Stimulated activated CD8-positive, alpha-beta memory T cell treated with anti-CD3 and anti-CD28 coated beads, Interleukin-15, amount 100 ng/mL, for 48 hours (primary cell): Measurements from ENCODE around the gene ADH6.
"Not testable (repeated sequence)": the region's sequence is repeated elsewhere in the genome, so short reads cannot be mapped to it uniquely, and the experiment has no call there.

ENCODE experiments used
- DNase-seq, 2 donors: peaks; one replicate each; pipeline ENCODE4 v3.0.0-alpha.2; 2020; ENCODE audit warnings: low read depth in 2 of 2

The ADH6 gene

DNA sequence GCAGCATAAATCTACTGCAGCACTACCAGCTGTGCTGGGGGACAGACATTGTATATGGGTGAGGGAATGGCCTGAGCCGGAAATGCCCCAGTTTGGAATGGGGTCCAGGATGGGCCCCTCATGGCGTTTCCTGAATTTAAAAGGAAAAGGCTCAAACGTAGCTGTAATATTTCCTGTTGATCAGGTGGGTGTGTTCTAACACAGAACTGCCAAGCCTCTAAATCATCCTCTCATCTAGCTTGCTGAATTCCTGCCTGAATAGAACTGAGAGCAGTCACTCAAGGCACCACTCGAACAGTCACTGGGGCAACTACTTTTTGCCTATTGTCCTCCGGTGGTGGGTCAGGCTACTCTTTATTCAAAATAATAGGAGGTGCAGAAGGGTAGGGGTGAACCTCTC is 28.7 kb downstream of the ADH6 start:
- no peak for DNase-seq

DNA sequence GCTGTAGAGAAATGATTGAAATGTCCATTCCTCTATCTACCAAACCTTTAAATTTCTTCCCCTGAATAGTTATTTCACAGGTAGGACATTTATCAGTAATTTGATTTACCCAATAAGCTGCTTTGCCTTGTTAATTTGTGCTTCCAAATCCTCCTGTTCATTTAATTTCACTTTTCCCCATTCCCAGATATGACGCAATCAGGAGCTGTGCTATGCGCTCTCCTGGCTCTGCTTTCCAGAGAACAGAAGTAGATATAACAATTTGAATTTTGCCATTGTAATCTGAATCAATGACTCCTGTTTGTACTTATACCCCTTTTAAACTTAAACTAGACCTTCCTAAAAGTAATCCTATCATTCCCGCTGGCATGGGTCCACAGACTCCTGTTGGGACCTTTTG is 29.1 kb downstream of the ADH6 start:
- DNase-seq = not testable (repeated sequence)

DNA sequence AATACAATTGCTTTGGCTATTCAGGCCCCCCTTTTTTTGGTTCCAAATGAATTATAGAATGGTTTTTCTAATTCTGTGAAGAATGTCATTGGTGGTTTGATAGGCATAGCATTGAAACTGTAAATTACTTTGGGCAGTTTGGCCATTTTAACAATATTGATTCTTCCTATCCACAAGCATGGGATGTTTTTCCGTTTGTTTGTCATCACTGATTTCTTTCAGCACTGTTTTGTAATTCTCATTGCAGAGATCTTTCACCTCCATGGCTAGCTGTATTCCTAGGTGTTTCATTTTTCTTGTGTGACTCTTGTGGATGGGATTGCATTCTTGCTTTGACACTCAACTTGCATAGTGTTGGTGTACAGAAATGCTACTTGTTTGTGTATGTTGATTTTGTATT is 33.0 kb downstream of the ADH6 start:
- DNase-seq = no peak

DNA sequence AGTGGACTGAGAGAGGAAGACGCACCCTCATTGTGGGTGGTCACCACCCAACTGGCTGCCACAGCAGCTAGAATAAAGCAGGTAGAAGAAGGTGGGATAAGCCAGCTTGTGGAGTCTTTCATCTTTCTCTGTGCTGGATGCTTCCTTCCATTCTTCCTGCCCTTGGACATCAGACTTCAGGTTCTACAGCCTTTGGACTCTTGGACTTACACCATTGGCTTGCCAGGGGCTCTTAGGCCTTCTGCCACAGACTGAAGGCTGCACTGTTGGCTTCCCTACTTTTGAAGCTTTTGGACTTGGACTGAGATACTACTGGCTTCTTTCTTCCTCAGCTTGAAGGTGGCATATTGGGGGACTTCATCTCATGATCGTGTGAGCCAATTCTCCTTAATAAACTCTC is 33.5 kb downstream of the ADH6 start:
- no peak for DNase-seq

DNA sequence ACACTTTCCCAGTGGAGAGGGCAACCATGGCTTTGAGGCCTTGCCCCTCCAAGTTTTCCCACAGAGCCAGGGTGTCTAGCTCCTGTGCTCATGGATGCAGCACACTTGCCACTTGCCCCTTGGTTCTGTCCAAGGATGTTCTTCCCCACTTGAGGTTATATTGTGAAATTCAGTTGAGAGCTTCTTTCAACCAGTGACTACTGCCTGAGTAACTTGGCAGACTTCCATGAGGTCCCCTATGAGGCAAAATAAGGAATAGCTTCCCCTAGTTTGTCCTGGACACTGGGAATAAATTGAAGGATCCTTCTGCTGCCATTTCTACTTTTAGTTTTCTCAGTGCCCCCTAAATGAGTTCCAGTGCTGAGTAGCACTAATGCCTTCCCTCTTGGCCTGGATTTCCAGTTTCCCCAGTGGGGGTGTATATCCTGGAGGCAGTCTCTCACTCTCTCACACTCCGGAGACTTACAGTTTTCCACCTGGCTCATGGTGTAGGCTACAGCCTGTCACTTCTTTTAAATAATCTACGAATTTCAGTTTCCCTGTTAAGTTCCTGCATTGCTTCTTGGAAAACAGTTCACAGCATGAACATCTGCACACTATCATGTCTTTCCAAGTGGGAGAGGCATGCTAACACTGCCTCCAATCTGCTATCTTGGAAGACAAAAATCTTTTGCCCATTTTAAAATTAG is 38.5 kb downstream of the ADH6 start:
- no peak for DNase-seq

DNA sequence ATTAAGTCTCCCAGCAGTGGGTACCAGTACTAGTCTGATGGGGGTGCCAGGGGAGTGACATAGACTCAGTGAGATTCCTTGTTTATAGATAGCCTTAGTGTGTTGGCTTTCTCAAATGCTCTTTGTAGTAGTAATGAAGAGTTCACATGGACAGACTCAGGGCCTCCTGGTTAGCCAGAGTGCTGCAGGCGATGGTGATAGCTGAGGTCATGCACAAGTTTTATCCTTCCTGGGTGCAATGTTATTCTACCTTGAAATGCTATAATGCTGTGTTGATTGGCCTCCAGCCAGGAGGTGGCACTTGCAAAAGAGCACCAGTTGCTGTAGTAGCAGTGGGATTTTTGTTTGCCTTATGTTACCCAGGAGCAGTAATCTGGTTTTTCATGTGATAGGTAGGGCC is 39.4 kb downstream of the ADH6 start:
- no peak for DNase-seq

DNA sequence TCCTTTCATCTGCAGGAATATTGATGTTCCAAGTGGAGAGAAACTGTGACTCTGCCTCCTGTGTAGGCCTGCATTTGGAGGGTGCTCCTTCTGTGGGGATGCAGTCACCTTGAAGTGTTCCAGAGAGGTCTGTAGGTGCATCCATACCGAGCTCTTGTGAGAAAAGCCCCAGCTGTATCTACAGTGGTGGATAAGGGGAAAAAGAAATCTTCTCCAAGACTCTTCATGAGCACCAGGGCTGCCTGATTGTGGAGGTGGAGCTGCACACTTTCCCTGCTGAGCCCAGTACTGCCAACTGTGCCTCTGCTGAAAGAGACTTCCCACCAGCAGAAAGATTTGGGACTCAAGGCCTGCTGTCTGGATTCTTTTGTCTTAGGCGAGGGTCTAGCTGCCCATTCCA is 39.9 kb downstream of the ADH6 start:
- DNase-seq = no peak

DNA sequence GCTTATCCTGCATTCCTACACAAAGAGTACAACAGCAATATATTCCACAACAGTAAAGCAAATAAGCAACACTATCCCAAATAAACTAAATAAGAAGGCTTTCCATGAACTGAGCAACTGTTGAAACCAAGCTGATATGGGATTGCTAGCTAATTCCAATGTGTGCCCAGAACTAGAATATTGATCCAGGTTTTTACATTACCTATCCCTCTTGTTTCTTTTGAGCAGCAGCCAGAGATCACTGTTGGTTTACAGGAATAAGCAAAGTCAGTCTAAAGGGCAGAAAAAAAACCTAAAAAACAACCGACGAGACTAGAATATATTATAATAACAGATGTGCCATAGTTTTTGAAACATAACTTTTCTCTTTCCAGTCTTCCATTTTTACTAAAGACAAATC is 52.5 kb downstream of the ADH6 start:
- no peak for DNase-seq

DNA sequence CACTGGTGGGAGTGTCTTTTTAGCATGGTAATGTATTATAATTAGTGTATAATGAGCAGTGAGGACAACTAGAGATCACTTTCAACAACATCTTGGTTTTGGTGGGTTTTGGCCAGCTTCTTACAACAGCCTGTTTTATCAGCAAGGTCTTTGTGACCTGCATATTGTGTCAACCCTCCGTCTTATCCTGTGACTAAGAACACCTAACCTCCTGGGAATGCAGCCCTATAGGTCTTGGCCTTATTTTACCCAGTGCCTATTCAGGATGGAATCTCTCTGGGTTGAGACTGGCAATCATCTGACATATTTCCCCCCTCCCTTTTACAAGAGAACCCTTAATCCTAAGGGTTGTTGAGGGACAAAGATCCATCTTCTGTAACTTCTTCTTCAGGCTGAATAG is 53.1 kb downstream of the ADH6 start:
- no peak for DNase-seq

DNA sequence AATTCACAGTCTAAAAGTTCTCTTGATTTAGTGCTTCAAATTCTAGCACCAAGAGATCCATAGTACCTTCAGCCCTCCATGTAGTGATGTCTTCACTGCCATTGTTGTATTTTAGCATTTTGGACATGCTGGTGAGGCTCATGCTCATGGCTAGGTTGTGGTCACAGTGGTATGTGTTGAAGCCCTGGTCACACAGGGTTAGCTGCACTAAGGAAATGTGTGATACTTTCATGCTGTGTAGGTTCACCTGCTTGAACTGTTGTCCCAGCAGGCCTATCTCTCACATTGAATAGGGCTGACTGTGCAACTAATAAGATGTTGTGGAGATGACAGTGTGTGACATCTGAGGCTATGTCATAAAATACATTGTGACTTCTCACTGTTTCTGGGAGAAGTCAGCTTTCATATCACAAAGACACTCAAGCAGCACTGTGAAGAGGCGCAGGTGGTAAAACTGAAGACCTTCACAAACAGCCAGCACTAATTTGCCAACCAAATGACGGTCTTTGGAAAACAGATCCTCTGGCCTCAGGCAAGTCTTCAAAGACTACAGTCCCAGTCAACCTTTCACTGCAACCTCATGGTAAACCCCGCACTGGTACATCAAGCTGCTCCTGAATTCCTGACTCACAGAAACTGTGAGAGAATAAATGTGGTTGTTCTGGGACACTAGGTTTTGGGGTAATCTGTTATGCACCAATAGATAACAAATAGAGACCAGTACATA is 57.5 kb downstream of the ADH6 start:
- no peak for DNase-seq

DNA sequence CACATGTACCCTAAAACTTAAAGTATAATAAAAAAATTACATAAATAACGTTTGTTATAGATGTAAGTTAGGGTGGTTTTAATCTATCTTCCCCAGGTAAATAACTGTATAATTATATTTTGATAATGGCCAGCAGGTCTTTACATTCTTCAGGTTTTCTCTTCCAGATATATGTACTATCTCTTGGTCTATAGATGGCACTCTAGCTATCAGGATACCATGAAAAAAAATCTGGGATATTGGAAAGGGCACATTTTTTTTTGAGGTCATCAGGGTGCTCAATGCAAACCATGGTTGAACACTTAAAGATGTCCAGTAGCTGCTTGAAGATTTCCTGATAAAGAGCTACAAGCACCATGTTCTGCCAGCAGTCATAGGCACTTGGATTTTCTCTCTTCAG is 59.3 kb downstream of the ADH6 start:
- DNase-seq = no peak

DNA sequence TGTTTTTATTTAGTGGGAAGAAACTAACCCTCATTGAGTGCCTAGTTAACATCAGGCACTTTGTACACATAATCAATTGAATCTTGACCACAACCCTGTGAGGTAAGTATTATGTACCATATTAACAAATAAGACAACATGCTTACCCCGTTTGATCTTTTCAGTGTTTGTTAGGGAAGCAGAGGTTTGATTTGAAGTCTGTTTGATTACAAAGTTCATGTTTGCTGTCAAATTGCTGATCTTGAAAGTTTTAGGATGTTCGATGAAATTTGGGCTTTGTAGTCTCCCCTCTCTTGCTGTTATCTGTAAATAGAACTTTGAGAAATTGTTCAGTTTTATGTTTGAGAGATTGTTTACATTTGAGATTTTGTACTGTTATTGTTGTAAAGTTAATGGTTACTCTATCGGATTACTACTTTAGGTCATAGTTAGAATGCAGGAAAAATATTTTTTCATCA is 61.5 kb downstream of the ADH6 start:
- DNase-seq = no peak

DNA sequence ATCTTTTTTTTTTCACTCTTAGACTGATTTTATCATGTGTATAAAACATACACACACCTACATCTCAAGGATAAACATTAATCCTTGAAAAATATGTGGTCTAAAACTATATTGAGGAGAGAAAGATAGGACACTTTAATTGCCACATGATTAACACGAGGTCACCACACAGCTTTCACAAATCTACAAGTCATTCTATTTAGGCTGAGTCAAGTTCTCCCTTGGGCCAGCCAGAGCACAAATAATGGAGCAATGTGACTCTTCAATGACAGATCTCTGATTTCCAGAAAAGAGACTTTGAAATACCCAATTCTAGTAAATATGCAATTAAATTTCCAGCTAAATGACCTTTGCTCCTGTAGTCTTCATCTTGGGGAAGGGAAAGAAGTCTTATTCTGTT is 62.1 kb downstream of the ADH6 start:
- no peak for DNase-seq

DNA sequence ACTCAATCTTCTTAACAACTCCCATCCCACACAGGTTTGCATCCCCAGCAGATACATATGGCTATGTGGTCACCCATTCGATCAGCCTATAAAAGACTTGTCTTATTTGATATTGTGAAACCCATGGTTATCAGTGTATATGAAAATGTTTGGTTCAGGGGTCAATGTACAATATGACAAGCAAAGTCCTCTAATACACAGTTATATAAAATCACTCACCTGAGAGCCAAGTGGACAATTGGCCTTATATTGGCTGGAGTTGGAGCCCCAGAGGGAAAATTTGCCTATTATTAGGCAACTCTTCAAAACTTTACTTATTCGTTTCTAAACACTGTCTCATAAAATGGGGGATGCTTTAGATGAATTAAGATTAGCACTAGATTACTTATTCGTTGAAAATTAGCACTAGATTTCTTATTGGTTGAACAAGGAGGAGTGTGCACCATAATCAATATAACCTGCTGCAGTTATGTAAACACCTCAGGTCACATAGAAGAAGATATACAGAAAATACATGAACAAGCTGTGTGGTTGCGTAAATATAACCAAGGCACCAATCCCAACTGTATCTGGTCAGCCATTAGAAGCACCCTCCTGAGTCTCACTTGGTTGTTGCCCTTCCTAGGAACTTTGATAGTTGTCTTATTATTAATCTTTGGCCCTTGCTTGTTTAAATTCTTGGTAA is 64.2 kb downstream of the ADH6 start:
- DNase-seq = no peak
